Neural cell (in vitro differentiated cells): Measurements from ENCODE around the gene TGFBR3. TPM values are rescaled to one million over a fixed set of nuclear protein-coding genes. Genes with fewer than 3 reads are reported as not detected.

Source experiments
- H2AFZ ChIP-seq: fragments of 200-600, 300-800 bp; sonication (generic), shearing (Covaris generic); 2 replicates; pipeline ENCODE4 v1.6.0; 2014; ENCODE audit warnings: low read depth, mild to moderate bottlenecking, antibody characterized with exemption, low read length, moderate library complexity
- H3F3A ChIP-seq: fragments of 200-600 bp; shearing (Covaris generic); 2 replicates; pipeline ENCODE4 v1.6.1; 2016; ENCODE audit warnings: mild to moderate bottlenecking, moderate library complexity, mixed read lengths, antibody characterized with exemption, low read length; ENCODE audit not compliant: insufficient read depth, poor library complexity, severe bottlenecking
- H3K27ac ChIP-seq: fragments of 200-600, 300-800 bp; sonication (generic), shearing (Covaris generic); 2 replicates; pipeline ENCODE4 v1.5.1; 2014; ENCODE audit warnings: mild to moderate bottlenecking, low read length, moderate library complexity
- H3K27me3 ChIP-seq: fragments of 300-800, 200-600 bp; sonication (generic), shearing (Covaris generic); 2 replicates; pipeline ENCODE4 v1.6.0; 2014; ENCODE audit warnings: mild to moderate bottlenecking, low read depth, low read length, moderate library complexity; ENCODE audit not compliant: insufficient read depth
- H3K36me3 ChIP-seq: fragments of 300-800, 200-600 bp; sonication (generic), shearing (Covaris generic); 2 replicates; pipeline ENCODE4 v1.5.1; 2014; ENCODE audit warnings: mild to moderate bottlenecking, antibody characterized with exemption, low read length, moderate library complexity; ENCODE audit not compliant: insufficient read depth
- H3K4me2 ChIP-seq: fragments of 300-800, 200-600 bp; sonication (generic), shearing (Covaris generic); 2 replicates; pipeline ENCODE4 v1.6.0; 2014; ENCODE audit warnings: mild to moderate bottlenecking, low read length
- H3K4me3 ChIP-seq: fragments of 300-800, 200-600 bp; sonication (generic), shearing (Covaris generic); 2 replicates; pipeline ENCODE4 v1.5.1; 2014; ENCODE audit warnings: mild to moderate bottlenecking, low read length, moderate library complexity
- H3K79me2 ChIP-seq: fragments of 200-600 bp; shearing (Covaris generic); replicated peaks from 2 replicates; pipeline ENCODE4 v1.6.0; 2014; ENCODE audit warnings: mild to moderate bottlenecking, low read length, moderate library complexity; ENCODE audit not compliant: insufficient read depth
- H3K9ac ChIP-seq: fragments of 300-800, 200-600 bp; sonication (generic), shearing (Covaris generic); 2 replicates; pipeline ENCODE4 v1.6.1; 2016; ENCODE audit warnings: mild to moderate bottlenecking, low read length, mixed read lengths
- H3K9me2 ChIP-seq: fragments of 200-600 bp; shearing (Covaris generic); 2 replicates; pipeline ENCODE4 v1.6.1; 2016; ENCODE audit warnings: mild to moderate bottlenecking, low read length, mixed read lengths; ENCODE audit not compliant: insufficient read depth
- H3K9me3 ChIP-seq: fragments of 200-600, 300-800 bp; sonication (generic), shearing (Covaris generic); 2 replicates; pipeline ENCODE4 v1.6.1; 2016; ENCODE audit warnings: mild to moderate bottlenecking, mixed run types, low read length, moderate library complexity, mixed read lengths
- H4K20me1 ChIP-seq: fragments of 200-600 bp; shearing (Covaris generic); 2 replicates; pipeline ENCODE4 v1.6.1; 2016; ENCODE audit warnings: mild to moderate bottlenecking, mixed run types; ENCODE audit not compliant: insufficient read depth
- CTCF ChIP-seq: fragments of 450-650 bp; IDR thresholded peaks from 2 replicates; pipeline ENCODE4 v1.5.1; 2014; ENCODE audit warnings: antibody characterized with exemption, mild to moderate bottlenecking, moderate library complexity; ENCODE audit not compliant: poor library complexity, severe bottlenecking
- EP300 ChIP-seq: fragments of 450-650 bp; conservative IDR thresholded peaks from 2 replicates; pipeline ENCODE4 v1.6.1; 2014; ENCODE audit warnings: antibody characterized with exemption, mild to moderate bottlenecking, moderate library complexity; ENCODE audit not compliant: poor library complexity, severe bottlenecking
- EZH2 ChIP-seq: fragments of 200-600, 300-800 bp; shearing (Covaris generic), sonication (generic); IDR thresholded peaks from 2 replicates; pipeline ENCODE4 v1.6.1; 2014; ENCODE audit warnings: antibody characterized with exemption, low read length, borderline replicate concordance, mild to moderate bottlenecking; ENCODE audit not compliant: insufficient read depth, poor library complexity, severe bottlenecking
- MXI1 ChIP-seq: fragments of 450-650 bp; conservative IDR thresholded peaks from 2 replicates; pipeline ENCODE4 v1.6.1; 2014; ENCODE audit warnings: antibody characterized with exemption, mild to moderate bottlenecking; ENCODE audit not compliant: poor library complexity, severe bottlenecking
- POLR2AphosphoS5 ChIP-seq: IDR thresholded peaks from 2 replicates; pipeline ENCODE4 v1.6.1; 2012
- RAD21 ChIP-seq: fragments of 450-650 bp; conservative IDR thresholded peaks from 2 replicates; pipeline ENCODE4 v1.6.1; 2014; ENCODE audit warnings: antibody characterized with exemption, mild to moderate bottlenecking, moderate library complexity
- REST ChIP-seq: IDR thresholded peaks from 2 replicates; pipeline ENCODE4 v1.6.1; 2012; ENCODE audit warnings: borderline replicate concordance
- SMC3 ChIP-seq: fragments of 450-650 bp; conservative IDR thresholded peaks from 2 replicates; pipeline ENCODE4 v1.6.1; 2014; ENCODE audit warnings: antibody characterized with exemption, mild to moderate bottlenecking, moderate library complexity; ENCODE audit not compliant: poor library complexity
- TAF1 ChIP-seq: IDR thresholded peaks from 2 replicates; pipeline ENCODE4 v1.6.1; 2012; ENCODE audit warnings: low read depth
- polyA plus RNA-seq: library from polyadenylated mRNA; depleted of rRNA; stranded (reverse); fragments of >200 nt; gene quantifications from 2 replicates; pipeline ENCODE4 v1.2.3, GENCODE V29; 2014

Gene TGFBR3
- polyA plus RNA-seq, 1 donor from 2014 or later, result 0.25 TPM

- Histone ChIP-seq H3F3A (no peaks in the 10 kb centered on the region), H2AFZ (no peak overlapping the region), H3K79me2 (no peaks in the 10 kb centered on the region), H3K9ac (no peak overlapping the region), H3K27me3 (no peaks in the 10 kb centered on the region), H3K27ac (no peak overlapping the region), H4K20me1 (no peaks in the 10 kb centered on the region), H3K4me3 (no peak overlapping the region), H3K9me2 (no peaks in the 10 kb centered on the region), H3K36me3 (no peaks in the 10 kb centered on the region), H3K4me2 (no peak overlapping the region), H3K9me3 (no peaks in the 10 kb centered on the region)
- TF ChIP-seq EP300, result no peak
- no peak for TF ChIP-seq TAF1
- TF ChIP-seq CTCF, result no peak
- TF ChIP-seq REST, result no peak
- TF ChIP-seq SMC3, result no peak
- no peak for TF ChIP-seq POLR2AphosphoS5
- TF ChIP-seq MXI1, result no peak
- TF ChIP-seq RAD21, result no peak
- TF ChIP-seq EZH2, result no peak
These were observed 42.1 kb downstream of the TGFBR3 start for GRCh38 chr1:91843843-91844242.

GRCh38 chr1:91842563-91842962 lies 43.4 kb downstream of the TGFBR3 start:
- H3K9me3 ChIP-seq, result no peaks in the 10 kb centered on the region
- H3K9ac ChIP-seq, result no peak overlapping the region
- no peak overlapping the region for H2AFZ ChIP-seq
- H3K4me3 ChIP-seq, result no peak overlapping the region
- no peaks in the 10 kb centered on the region for H3F3A ChIP-seq
- TF ChIP-seq RAD21, result no peak
- no peak for TF ChIP-seq MXI1
- TF ChIP-seq SMC3, result no peak
- TF ChIP-seq EZH2, result no peak
- TF ChIP-seq TAF1, result no peak
- TF ChIP-seq REST, result no peak
- TF ChIP-seq POLR2AphosphoS5, result no peak
- no peak for TF ChIP-seq EP300
- no peak for TF ChIP-seq CTCF
- H3K79me2 ChIP-seq, result no peaks in the 10 kb centered on the region
- no peak overlapping the region for H3K4me2 ChIP-seq
- no peaks in the 10 kb centered on the region for H4K20me1 ChIP-seq
- H3K27ac ChIP-seq, result no peak overlapping the region
- no peaks in the 10 kb centered on the region for H3K9me2 ChIP-seq
- H3K27me3 ChIP-seq, result no peaks in the 10 kb centered on the region
- no peaks in the 10 kb centered on the region for H3K36me3 ChIP-seq
